Loucy (cell line): ENCODE data around the gene RNF181.

Source experiments
- H2AFZ ChIP-seq: fragments of 200-600 bp; sonication (generic); 2 replicates; pipeline ENCODE4 v1.6.0; 2016; ENCODE audit warnings: antibody characterized with exemption, mild to moderate bottlenecking, low read length, moderate library complexity
- H3F3A ChIP-seq: fragments of 200-600 bp; 2 replicates; pipeline ENCODE4 v1.6.0; 2016; ENCODE audit warnings: antibody characterized with exemption, low read depth, mild to moderate bottlenecking
- H3K27me3 ChIP-seq: fragments of 200-600 bp; sonication (generic); 2 replicates; pipeline ENCODE4 v1.6.1; 2014; ENCODE audit warnings: low read length, mild to moderate bottlenecking; ENCODE audit not compliant: insufficient read depth, poor library complexity, severe bottlenecking
- H3K36me3 ChIP-seq: fragments of 200-600 bp; sonication (generic); 2 replicates; pipeline ENCODE4 v1.6.1; 2016; ENCODE audit warnings: low read length; ENCODE audit not compliant: insufficient read depth
- H3K4me1 ChIP-seq: fragments of 200-600 bp; sonication (generic); 2 replicates; pipeline ENCODE4 v1.5.1; 2014; ENCODE audit warnings: low read length, mild to moderate bottlenecking; ENCODE audit not compliant: insufficient read depth, poor library complexity, severe bottlenecking
- H3K4me2 ChIP-seq: fragments of 200-600 bp; sonication (generic); 2 replicates; pipeline ENCODE4 v1.6.0; 2014; ENCODE audit warnings: antibody characterized with exemption, low read length, low read depth, mild to moderate bottlenecking; ENCODE audit not compliant: poor library complexity, severe bottlenecking
- H3K4me3 ChIP-seq: fragments of 200-600 bp; sonication (generic); 2 replicates; pipeline ENCODE4 v1.5.1; 2014; ENCODE audit warnings: low read length, mild to moderate bottlenecking, mixed read lengths; ENCODE audit not compliant: poor library complexity, severe bottlenecking
- H3K79me2 ChIP-seq: fragments of 200-600 bp; sonication (generic); 2 replicates; pipeline ENCODE4 v1.6.1; 2014; ENCODE audit warnings: low read length; ENCODE audit not compliant: insufficient read depth
- H3K9ac ChIP-seq: fragments of 200-600 bp; sonication (generic); 2 replicates; pipeline ENCODE4 v1.6.0; 2014; ENCODE audit warnings: mild to moderate bottlenecking, low read depth, low read length, moderate library complexity; ENCODE audit not compliant: poor library complexity, severe bottlenecking
- H3K9me2 ChIP-seq: fragments of 200-600 bp; sonication (generic); replicated peaks from 2 replicates; pipeline ENCODE4 v1.6.1; 2016; ENCODE audit warnings: low read depth, low read length, mixed read lengths
- H3K9me3 ChIP-seq: fragments of 200-600 bp; sonication (generic); 2 replicates; pipeline ENCODE4 v1.6.1; 2014; ENCODE audit warnings: mild to moderate bottlenecking, antibody characterized with exemption, low read length, low read depth; ENCODE audit not compliant: insufficient read depth
- H4K20me1 ChIP-seq: fragments of 200-600 bp; sonication (generic); 2 replicates; pipeline ENCODE4 v1.6.0; 2014; ENCODE audit warnings: antibody characterized with exemption, low read length, mild to moderate bottlenecking; ENCODE audit not compliant: insufficient read depth, poor library complexity, severe bottlenecking
- EZH2phosphoT487 ChIP-seq: fragments of 200-600 bp; IDR thresholded peaks from 2 replicates; pipeline ENCODE4 v1.6.1; 2018; ENCODE audit warnings: antibody characterized with exemption, mild to moderate bottlenecking, moderate library complexity, borderline replicate concordance
- TF ChIP-seq, protein P1 (sequence below): fragments of 200-600 bp; sonication (generic); conservative IDR thresholded peaks from 2 replicates; pipeline ENCODE4 v1.5.1; 2014; ENCODE audit warnings: mild to moderate bottlenecking, antibody characterized with exemption, low read length

RNF181 gene

DNA sequence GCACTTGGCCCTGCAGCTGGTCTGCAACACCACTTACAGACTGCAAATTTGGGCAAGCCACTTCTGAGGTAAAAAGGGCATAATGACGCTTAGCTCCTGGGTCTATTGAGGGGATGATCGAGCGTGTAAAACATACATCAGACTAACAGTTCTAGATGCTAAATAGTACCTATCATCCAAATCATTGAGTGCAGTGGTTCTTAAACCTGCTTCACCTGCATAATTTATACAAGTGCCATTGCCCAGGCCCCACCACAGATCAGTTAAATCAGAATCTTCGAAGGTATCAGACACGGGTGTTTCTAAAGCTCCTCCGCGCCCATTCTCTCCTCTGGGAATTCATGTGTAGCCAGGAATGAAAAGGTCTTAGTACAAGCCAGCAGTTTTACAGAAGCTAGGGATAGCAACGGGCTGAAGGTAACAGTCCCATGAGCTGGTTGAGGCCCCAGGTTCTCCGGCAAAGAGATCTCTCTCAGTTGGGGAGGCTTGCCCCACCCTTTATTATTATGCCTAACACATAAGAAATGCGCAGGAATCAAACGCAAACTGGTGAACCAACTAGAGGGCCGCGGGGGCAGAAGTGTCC is 737 bp upstream of the RNF181 start:
- Histone ChIP-seq H2AFZ (peak overlapping the region; percentile 88), H3K9ac (peak overlapping the region; percentile 89), H3K4me3 (peak overlapping the region; percentile 97), H3K27me3 (no peaks in the 10 kb centered on the region), H3K36me3 (no peaks in the 10 kb centered on the region; the same call in 1 of the 2 replicates), H3K4me2 (peak overlapping the region; percentile 88), H3F3A (no peaks in the 10 kb centered on the region), H3K79me2 (peaks cover 55% of the 10 kb centered on the region), H4K20me1 (peaks cover 18% of the 10 kb centered on the region), H3K9me2 (no peaks in the 10 kb centered on the region), H3K4me1 (peaks cover 38% of the 10 kb centered on the region), H3K9me3 (no peaks in the 10 kb centered on the region)
- TF ChIP-seq, protein P1, sequence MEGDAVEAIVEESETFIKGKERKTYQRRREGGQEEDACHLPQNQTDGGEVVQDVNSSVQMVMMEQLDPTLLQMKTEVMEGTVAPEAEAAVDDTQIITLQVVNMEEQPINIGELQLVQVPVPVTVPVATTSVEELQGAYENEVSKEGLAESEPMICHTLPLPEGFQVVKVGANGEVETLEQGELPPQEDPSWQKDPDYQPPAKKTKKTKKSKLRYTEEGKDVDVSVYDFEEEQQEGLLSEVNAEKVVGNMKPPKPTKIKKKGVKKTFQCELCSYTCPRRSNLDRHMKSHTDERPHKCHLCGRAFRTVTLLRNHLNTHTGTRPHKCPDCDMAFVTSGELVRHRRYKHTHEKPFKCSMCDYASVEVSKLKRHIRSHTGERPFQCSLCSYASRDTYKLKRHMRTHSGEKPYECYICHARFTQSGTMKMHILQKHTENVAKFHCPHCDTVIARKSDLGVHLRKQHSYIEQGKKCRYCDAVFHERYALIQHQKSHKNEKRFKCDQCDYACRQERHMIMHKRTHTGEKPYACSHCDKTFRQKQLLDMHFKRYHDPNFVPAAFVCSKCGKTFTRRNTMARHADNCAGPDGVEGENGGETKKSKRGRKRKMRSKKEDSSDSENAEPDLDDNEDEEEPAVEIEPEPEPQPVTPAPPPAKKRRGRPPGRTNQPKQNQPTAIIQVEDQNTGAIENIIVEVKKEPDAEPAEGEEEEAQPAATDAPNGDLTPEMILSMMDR, result no peak
- TF ChIP-seq EZH2phosphoT487, result no peak

DNA sequence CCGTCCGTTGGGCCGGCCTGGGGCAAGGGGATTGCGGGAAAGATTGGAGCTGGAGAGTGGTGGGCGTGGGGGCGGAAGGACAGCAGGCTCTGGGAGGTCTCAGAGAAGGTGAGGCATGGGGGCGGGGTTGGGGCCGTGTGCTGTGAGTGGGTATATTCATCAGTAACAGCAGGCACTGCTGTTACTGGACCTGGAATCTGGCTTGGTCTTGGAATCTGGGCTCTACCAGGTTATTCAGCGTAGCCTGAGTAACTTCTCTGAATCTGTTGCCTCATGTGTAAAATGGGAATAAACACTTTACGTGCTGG is 435 bp downstream of the RNF181 start:
- H2AFZ ChIP-seq, result peak overlapping the region; percentile 76
- H3F3A ChIP-seq, result no peaks in the 10 kb centered on the region
- peaks cover 27% of the 10 kb centered on the region for H3K4me1 ChIP-seq
- peaks cover 18% of the 10 kb centered on the region for H4K20me1 ChIP-seq
- no peaks in the 10 kb centered on the region for H3K27me3 ChIP-seq
- no peaks in the 10 kb centered on the region; the same call in 1 of the 2 replicates for H3K36me3 ChIP-seq
- H3K4me2 ChIP-seq, result peak overlapping the region; percentile 96
- peak overlapping the region; percentile 97 for H3K4me3 ChIP-seq
- H3K9me3 ChIP-seq, result no peaks in the 10 kb centered on the region
- no peak for TF ChIP-seq EZH2phosphoT487
- TF ChIP-seq, protein P1, result no peak
- peaks cover 45% of the 10 kb centered on the region for H3K79me2 ChIP-seq
- H3K9me2 ChIP-seq, result no peaks in the 10 kb centered on the region
- peak overlapping the region; percentile 89 for H3K9ac ChIP-seq

DNA sequence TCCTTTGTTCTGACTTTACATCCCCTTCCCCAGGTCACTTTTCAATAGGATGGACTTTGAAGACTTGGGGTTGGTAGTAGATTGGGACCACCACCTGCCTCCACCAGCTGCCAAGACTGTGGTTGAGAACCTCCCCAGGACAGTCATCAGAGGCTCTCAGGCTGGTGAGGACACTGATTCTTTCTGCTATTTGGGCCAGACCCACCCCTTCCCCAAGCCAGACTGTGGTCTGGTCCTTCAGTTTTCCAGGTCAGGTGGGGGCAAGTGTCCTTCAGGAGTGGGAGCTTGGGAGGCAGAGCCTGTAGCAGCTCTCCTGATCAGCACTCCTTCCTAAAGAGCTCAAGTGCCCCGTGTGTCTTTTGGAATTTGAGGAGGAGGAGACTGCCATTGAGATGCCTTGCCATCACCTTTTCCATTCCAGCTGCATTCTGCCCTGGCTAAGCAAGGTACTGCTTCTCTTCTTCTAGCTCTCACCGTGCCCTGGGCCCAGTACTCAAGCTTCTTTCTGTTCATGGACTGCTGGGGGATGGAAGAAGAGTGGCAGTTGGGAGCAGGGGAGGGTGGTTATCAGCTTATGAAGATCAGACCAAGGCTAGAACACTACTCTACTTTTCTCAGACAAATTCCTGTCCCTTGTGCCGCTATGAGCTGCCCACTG is 1.1 kb downstream of the RNF181 start:
- no peaks in the 10 kb centered on the region; the same call in 1 of the 2 replicates for H3K36me3 ChIP-seq
- H3K27me3 ChIP-seq, result no peaks in the 10 kb centered on the region
- peak overlapping the region; percentile 97 for H3K4me3 ChIP-seq
- H4K20me1 ChIP-seq, result peaks cover 18% of the 10 kb centered on the region
- H3K9ac ChIP-seq, result peak overlapping the region; percentile 89
- H3K9me3 ChIP-seq, result no peaks in the 10 kb centered on the region
- TF ChIP-seq EZH2phosphoT487, result no peak
- TF ChIP-seq, protein P1, result no peak
- H3K4me2 ChIP-seq, result peak overlapping the region; percentile 96
- H3F3A ChIP-seq, result no peaks in the 10 kb centered on the region
- H3K4me1 ChIP-seq, result peaks cover 27% of the 10 kb centered on the region
- peaks cover 44% of the 10 kb centered on the region for H3K79me2 ChIP-seq
- H3K9me2 ChIP-seq, result no peaks in the 10 kb centered on the region
- H2AFZ ChIP-seq, result no peak overlapping the region
